ENCODE data around the gene NUP153. TPM values are rescaled to one million over a fixed set of nuclear protein-coding genes. Genes with fewer than 3 reads are reported as not detected.

NUP153 gene
- total and polyA plus RNA-seq, 10 of the 15 experiments (the other 5 are each of a cell fraction or from before 2014, with no cell fraction given) = 13.9 to 77.7 (median 56.2) TPM

GRCh38 chr6:17683428-17683827 is 23.3 kb downstream of the NUP153 start (continued):
- no peak for TF ChIP-seq E4F1 (IDR thresholded peaks at IDR 0.05; ENCODE audit: borderline replicate concordance, partially characterized antibody)
- no peak for TF ChIP-seq NR2C1 (IDR thresholded peaks at IDR 0.05)
- no peak for TF ChIP-seq KAT2A (conservative IDR thresholded peaks at IDR 0.05; ENCODE audit: control insufficient read depth, low read depth, low read length)
- TF ChIP-seq TCF12 (IDR thresholded peaks at IDR 0.05; ENCODE audit: low read depth, low read length) = no peak
- TF ChIP-seq RCOR1 (conservative IDR thresholded peaks at IDR 0.05; ENCODE audit: low read depth, low read length) = no peak
- TF ChIP-seq ESRRA (IDR thresholded peaks at IDR 0.05; ENCODE audit: low read length) = no peak

- Histone ChIP-seq H3K4me3 (no peak overlapping the region), H3K36me3 (ENCODE audit: control insufficient read depth in 2 of 2, insufficient read depth in 2 of 2, low read length in 1 of 2) (peaks cover 6 to 20% of the 10 kb centered on the region in 2 experiments), H3K27me3 (replicated peaks in 1 of 2; ENCODE audit: control insufficient read depth in 2 of 2, insufficient read depth in 2 of 2, low read length in 1 of 2) (no peaks in the 10 kb centered on the region), H3K27ac (ENCODE audit: control insufficient read depth, insufficient read depth) (no peak overlapping the region), H3K4me2 (ENCODE audit: control insufficient read depth, insufficient read depth) (no peak overlapping the region), H3K4me1 (ENCODE audit: control insufficient read depth, insufficient read depth, low read length) (no peaks in the 10 kb centered on the region), H2AFZ (ENCODE audit: control insufficient read depth, low read depth, low read length) (no peak overlapping the region), H3K9me3 (replicated peaks; ENCODE audit: control insufficient read depth, insufficient read depth, low read length) (no peaks in the 10 kb centered on the region), H4K20me1 (ENCODE audit: control insufficient read depth, insufficient read depth) (peaks cover 8% of the 10 kb centered on the region; the same call in 1 of the 2 replicates), H3K79me2 (ENCODE audit: control insufficient read depth, insufficient read depth, low read length) (peaks cover 82% of the 10 kb centered on the region), H3K9ac (ENCODE audit: control insufficient read depth, insufficient read depth, low read length) (no peak overlapping the region)
- whole genome bisulfite sequencing (ENCODE audit: insufficient coverage, insufficient replicate concordance, low lambda C conversion rate, missing lambda C conversion rate) = 89% methylated on average over 8 of the region's 8 CpGs
- ChIA-PET CTCF (no interaction called here), RAD21 (ENCODE audit: unreplicated experiment) (no interaction called here), SMC1A (ENCODE audit: uncharacterized antibody, unreplicated experiment) (no interaction called here), POLR2A (no interaction called here)
- DNase-seq (ENCODE audit: low read depth, low spot score) = no peak
- BruUV-seq (replicated peaks) = no TSS peak
- ATAC-seq = no peak
- intact Hi-C loops (cut with micrococcal nuclease; ENCODE audit: unreplicated experiment) (no loop called here), in situ Hi-C loops (cut with MboI) (no loop called here)
- FAIRE-seq = no peak
- TF ChIP-seq FOXK2 (IDR thresholded peaks at IDR 0.05) = no peak
- TF ChIP-seq ASH2L (IDR thresholded peaks at IDR 0.05; ENCODE audit: borderline replicate concordance, low read depth) = no peak
- TF ChIP-seq MLLT1 (IDR thresholded peaks at IDR 0.05) = no peak
- TF ChIP-seq POLR2A (IDR thresholded peaks at IDR 0.05; ENCODE audit: low read depth, low read length) = no peak
- no peak for TF ChIP-seq JUNB (IDR thresholded peaks at IDR 0.05)
- no peak for TF ChIP-seq E2F8 (IDR thresholded peaks at IDR 0.05; ENCODE audit: low read depth, partially characterized antibody)
- TF ChIP-seq ZNF274 (IDR thresholded peaks at IDR 0.05; ENCODE audit: insufficient read depth, insufficient read length) = no peak
- TF ChIP-seq CHD4 (IDR thresholded peaks at IDR 0.05) = no peak
- no peak for TF ChIP-seq NRF1 (conservative IDR thresholded peaks at IDR 0.05; ENCODE audit: low read depth, low read length)
- no peak for TF ChIP-seq SIX5 (IDR thresholded peaks at IDR 0.05; ENCODE audit: low read depth, low read length, severe bottlenecking)
- TF ChIP-seq SIN3A (IDR thresholded peaks at IDR 0.05; ENCODE audit: low read depth, low read length) = no peak
- no peak for TF ChIP-seq ZNF217 (IDR thresholded peaks at IDR 0.05)
- no peak for TF ChIP-seq ELK1 (IDR thresholded peaks at IDR 0.05; ENCODE audit: low read depth, low read length)
These were observed 27.0 kb downstream of the NUP153 start for GRCh38 chr6:17679726-17680125.

Measured in GM12878 (cell line).